ENCODE results near the gene LAMA3.

GRCh38 chr18:23825496-23825895, 136.2 kb downstream of the LAMA3 start:
- TF ChIP-seq CTCF (IDR thresholded peaks at IDR 0.05) (no peak), POLR2A (IDR thresholded peaks at IDR 0.05) (no peak)
